Aorta (tissue), 5 donors: ENCODE results near the gene DCN. TPM values are rescaled to one million over a fixed set of nuclear protein-coding genes. Genes with fewer than 3 reads are reported as not detected.

Source experiments
- ATAC-seq: fragments of 200-7000 bp; cut with Tn5 transposase; one replicate; pipeline ENCODE4 v1.9.1; 2022; ENCODE audit warnings: moderate library complexity; ENCODE audit not compliant: low FRiP score
- DNase-seq, 2 donors: peaks; one replicate each; pipeline ENCODE4 v3.0.0-alpha.2; 2020
- H3K27ac ChIP-seq, 2 donors: one replicate each; pipeline ENCODE4 v1.5.1; 2013; ENCODE audit warnings: low read length in 2 of 2, mild to moderate bottlenecking in 2 of 2, moderate library complexity in 2 of 2, control low read depth in 1 of 2, inconsistent platforms in 1 of 2, low read depth in 1 of 2
- H3K27me3 ChIP-seq, 2 donors: one replicate each; pipeline ENCODE4 v1.6.1; 2013; ENCODE audit warnings: control low read depth in 1 of 2, low read length in 1 of 2, mild to moderate bottlenecking in 1 of 2, moderate library complexity in 1 of 2; ENCODE audit not compliant: insufficient read depth in 2 of 2, control insufficient read depth in 1 of 2
- H3K36me3 ChIP-seq, 2 donors: one replicate each; pipeline ENCODE4 v1.6.1; 2013; ENCODE audit warnings: control low read depth in 1 of 2, low read length in 1 of 2, mild to moderate bottlenecking in 1 of 2; ENCODE audit not compliant: insufficient read depth in 2 of 2, control insufficient read depth in 1 of 2
- H3K4me1 ChIP-seq, 2 donors: one replicate each; pipeline ENCODE4 v1.6.1; 2013; ENCODE audit warnings: low read length in 2 of 2, control low read depth in 1 of 2, mild to moderate bottlenecking in 1 of 2, moderate library complexity in 1 of 2; ENCODE audit not compliant: insufficient read depth in 2 of 2, control insufficient read depth in 1 of 2
- H3K4me3 ChIP-seq, 2 donors: one replicate each; pipeline ENCODE4 v1.5.1; 2013; ENCODE audit warnings: low read length in 2 of 2, control low read depth in 1 of 2, mild to moderate bottlenecking in 1 of 2
- H3K9me3 ChIP-seq: one replicate; pipeline ENCODE4 v1.6.1; 2013; ENCODE audit warnings: mild to moderate bottlenecking, low read length; ENCODE audit not compliant: control insufficient read depth
- WGBS, 2 donors: extraction: QIAGEN DNeasy Blood & Tissue Kit; methylation state at CpG; one replicate each; pipeline ENCODE4 v1.1.7; 2013; 5-methylcytosine and 5-hydroxymethylcytosine counted together
- intact Hi-C, 2 donors: fragments of 100-400 bp; cut with DNase I; formaldehyde crosslinking; loops; one replicate each; pipeline versions ENCODE4 v1.14.2 to v1.15.0; 2022
- polyA plus RNA-seq, 2 donors: library from polyadenylated mRNA; stranded (reverse); fragments of 200-250 nt; gene quantifications; one replicate each; pipeline ENCODE4 v1.2.3, GENCODE V29; 2013
- total RNA-seq, 2 donors: library from RNA; stranded (reverse); fragmentation: NEBNext Ultra II Directional; extraction: Animal tissue kit (Norgen Biotek cat#: 25700); gene quantifications; one replicate each; pipeline ENCODE4 v1.2.1, GENCODE V29; 2021
- donor health status: healthy with polysubstance abuse.
- donor health status: Bipolar disorder and iron deficiency.
- donor health status: DM: no; HTN: no; CAD: no.
- donor health status: DM: no; HTN: no; CAD: no.
- donor health status: DM: yes; HTN: yes; CAD: no.

Gene DCN
- total and polyA plus RNA-seq, 4 donors: 27.2 to 2,873 (median 468) TPM

GRCh38 chr12:91196436-91196835 is 13.8 kb upstream of the DCN start:
- no peaks in the 10 kb centered on the region for H3K36me3 ChIP-seq
- peaks cover 2% of the 10 kb centered on the region for H3K9me3 ChIP-seq
- WGBS, 2 donors: 100% methylated on average over 1 of the region's 1 CpG
- no peak for DNase-seq
- H3K27me3 ChIP-seq: no peaks in the 10 kb centered on the region
- intact Hi-C loops: no loop called here
- H3K4me1 ChIP-seq: no peaks in the 10 kb centered on the region
- H3K27ac ChIP-seq: no peak overlapping the region
- ATAC-seq: no peak
- H3K4me3 ChIP-seq: no peak overlapping the region

GRCh38 chr12:91194500-91194899 is 11.9 kb upstream of the DCN start:
- Histone ChIP-seq H3K4me3 (no peak overlapping the region), H3K27ac (no peak overlapping the region), H3K36me3 (no peaks in the 10 kb centered on the region), H3K9me3 (peaks cover 2% of the 10 kb centered on the region), H3K4me1 (no peaks in the 10 kb centered on the region), H3K27me3 (no peaks in the 10 kb centered on the region)
- intact Hi-C loops: no loop called here
- no peak for DNase-seq
- ATAC-seq: no peak
- 50 to 69% methylated on average over 2 of the region's 2 CpGs for WGBS, 2 donors

GRCh38 chr12:91191513-91192111 is 9.0 kb upstream of the DCN start:
- peaks cover 2% of the 10 kb centered on the region for H3K9me3 ChIP-seq
- no peaks in the 10 kb centered on the region for H3K4me1 ChIP-seq
- no peaks in the 10 kb centered on the region for H3K27me3 ChIP-seq
- no peaks in the 10 kb centered on the region for H3K36me3 ChIP-seq
- intact Hi-C loops: no loop called here
- ATAC-seq (no peak), DNase-seq (no peak)
- whole genome bisulfite sequencing, 2 donors: 69 to 78% methylated on average over 2 of the region's 2 CpGs
- H3K4me3 ChIP-seq: no peak overlapping the region
- H3K27ac ChIP-seq: no peak overlapping the region

- Histone ChIP-seq H3K27me3 (no peaks in the 10 kb centered on the region), H3K27ac (no peak overlapping the region), H3K4me3 (no peak overlapping the region), H3K4me1 (no peaks in the 10 kb centered on the region), H3K9me3 (no peaks in the 10 kb centered on the region), H3K36me3 (no peaks in the 10 kb centered on the region)
- DNase-seq (no peak), ATAC-seq (no peak)
- WGBS, 2 donors: 14% methylated on average over 3 of the region's 3 CpGs
- intact Hi-C loops: no loop called here
Measured at GRCh38 chr12:91189516-91189915, 6.9 kb upstream of the DCN start.

- no peak overlapping the region for H3K27ac ChIP-seq
- intact Hi-C loops: no loop called here
Measured at GRCh38 chr12:91188778-91189177, 6.2 kb upstream of the DCN start.

GRCh38 chr12:91186156-91186555 is 3.5 kb upstream of the DCN start:
- 53 to 54% methylated on average over 2 of the region's 2 CpGs for WGBS, 2 donors
- Histone ChIP-seq H3K9me3 (no peaks in the 10 kb centered on the region), H3K4me3 (no peak overlapping the region), H3K36me3 (no peaks in the 10 kb centered on the region), H3K4me1 (no peaks in the 10 kb centered on the region), H3K27me3 (no peaks in the 10 kb centered on the region), H3K27ac (no peak overlapping the region)
- ATAC-seq (no peak), DNase-seq (no peak)
- intact Hi-C loops: no loop called here

More at GRCh38 chr12:91188778-91189177, 6.2 kb upstream of the DCN start:
- Histone ChIP-seq H3K36me3 (no peaks in the 10 kb centered on the region), H3K4me3 (no peak overlapping the region), H3K4me1 (no peaks in the 10 kb centered on the region), H3K9me3 (no peaks in the 10 kb centered on the region), H3K27me3 (no peaks in the 10 kb centered on the region)
- ATAC-seq (no peak), DNase-seq (no peak)

- H3K9me3 ChIP-seq: no peaks in the 10 kb centered on the region
- no peak overlapping the region for H3K4me3 ChIP-seq
- no peaks in the 10 kb centered on the region for H3K36me3 ChIP-seq
- H3K4me1 ChIP-seq: no peaks in the 10 kb centered on the region
- no peak overlapping the region for H3K27ac ChIP-seq
- 87 to 95% methylated on average over 1 of the region's 1 CpG for WGBS, 2 donors
- H3K27me3 ChIP-seq: no peaks in the 10 kb centered on the region
- DNase-seq (no peak), ATAC-seq (no peak)
- intact Hi-C loops: no loop called here
Measured at GRCh38 chr12:91185421-91185820, 2.8 kb upstream of the DCN start.

- no peaks in the 10 kb centered on the region for H3K9me3 ChIP-seq
- intact Hi-C loops: no loop called here
- no peak for ATAC-seq
- no peaks in the 10 kb centered on the region for H3K4me1 ChIP-seq
- DNase-seq: no peak
- H3K27me3 ChIP-seq: no peaks in the 10 kb centered on the region
- no peaks in the 10 kb centered on the region for H3K36me3 ChIP-seq
- H3K4me3 ChIP-seq: no peak overlapping the region
- H3K27ac ChIP-seq: no peak overlapping the region
- WGBS, 2 donors: 79 to 85% methylated on average over 2 of the region's 2 CpGs
Measured at GRCh38 chr12:91183551-91183950, 934 bp upstream of the DCN start.

GRCh38 chr12:91180582-91181395 is 1.8 kb downstream of the DCN start:
- no peak for DNase-seq
- H3K4me1 ChIP-seq: no peaks in the 10 kb centered on the region
- H3K4me3 ChIP-seq: no peak overlapping the region
- WGBS, 2 donors: 32 to 40% methylated on average over 4 of the region's 4 CpGs
- intact Hi-C loops: no loop called here
- H3K36me3 ChIP-seq: no peaks in the 10 kb centered on the region
- no peak overlapping the region for H3K27ac ChIP-seq
- no peaks in the 10 kb centered on the region for H3K9me3 ChIP-seq
- peak; percentile 69 for ATAC-seq
- H3K27me3 ChIP-seq: no peaks in the 10 kb centered on the region
